CD8-positive, alpha-beta memory T cell (primary cell): ENCODE data around the gene NKAIN2. TPM values are rescaled to one million over a fixed set of nuclear protein-coding genes. Genes with fewer than 3 reads are reported as not detected.
"Not testable (repeated sequence)": the region's sequence is repeated elsewhere in the genome, so short reads cannot be mapped to it uniquely, and the experiment has no call there.

Source experiments
- CTCF ChIA-PET: fragments of 350-600 bp; sonication (Branson Sonifier 250); formaldehyde crosslinking; loops from one replicate; lab custom pipeline; 2021; ENCODE audit warnings: antibody characterized with exemption; lab: Charles Lee
- POLR2A ChIA-PET: fragments of 350-600 bp; sonication (Branson Sonifier 250); formaldehyde crosslinking; loops from one replicate; lab custom pipeline; 2021; ENCODE audit warnings: antibody characterized with exemption; lab: Charles Lee
- DNase-seq, 5 donors: peaks; one replicate each; pipeline versions ENCODE4 v3.0.0 to v3.0.0-alpha.2; 2020 to 2022; ENCODE audit warnings: mixed read lengths in 1 of 5
- H3K27ac ChIP-seq: one replicate; pipeline ENCODE4 v1.7.0; 2013; ENCODE audit warnings: low read depth, mild to moderate bottlenecking, low read length, moderate library complexity
- H3K27me3 ChIP-seq: 2 replicates; pipeline ENCODE4 v1.7.0; 2013; ENCODE audit warnings: low read length, mild to moderate bottlenecking; ENCODE audit not compliant: insufficient read depth, poor library complexity, severe bottlenecking
- H3K36me3 ChIP-seq: 2 replicates; pipeline ENCODE4 v1.7.0; 2013; ENCODE audit warnings: mild to moderate bottlenecking, low read length, moderate library complexity; ENCODE audit not compliant: insufficient read depth
- H3K4me1 ChIP-seq: 2 replicates; pipeline ENCODE4 v1.7.0; 2013; ENCODE audit warnings: mild to moderate bottlenecking, low read length, moderate library complexity; ENCODE audit not compliant: insufficient read depth
- H3K4me3 ChIP-seq: 2 replicates; pipeline ENCODE4 v1.7.0; 2013; ENCODE audit warnings: mild to moderate bottlenecking, low read length
- H3K9me3 ChIP-seq: 2 replicates; pipeline ENCODE4 v1.7.0; 2013; ENCODE audit warnings: mild to moderate bottlenecking, low read length
- H3K27ac Mint-ChIP-seq, 8 donors: one replicate each; pipeline ENCODE4 v1.8.0; 2020 to 2021; ENCODE audit warnings: mixed read lengths in 8 of 8, mild to moderate bottlenecking in 6 of 8, inconsistent platforms in 3 of 8, moderate library complexity in 3 of 8
- H3K27me3 Mint-ChIP-seq, 2 donors: one replicate each; pipeline ENCODE4 v1.8.0; 2020 to 2021; ENCODE audit warnings: mixed read lengths in 2 of 2, mild to moderate bottlenecking in 1 of 2, moderate library complexity in 1 of 2
- H3K36me3 Mint-ChIP-seq, 3 donors: one replicate each; pipeline ENCODE4 v1.8.0; 2020 to 2021; ENCODE audit warnings: mixed read lengths in 3 of 3, inconsistent platforms in 1 of 3, mild to moderate bottlenecking in 1 of 3
- H3K4me1 Mint-ChIP-seq, 3 donors: one replicate each; pipeline ENCODE4 v1.8.0; 2020 to 2021; ENCODE audit warnings: mixed read lengths in 3 of 3, inconsistent platforms in 1 of 3, mild to moderate bottlenecking in 1 of 3
- H3K4me3 Mint-ChIP-seq, 7 donors: one replicate each; pipeline ENCODE4 v1.8.0; 2020 to 2021; ENCODE audit warnings: mixed read lengths in 7 of 7, mild to moderate bottlenecking in 6 of 7, moderate library complexity in 4 of 7, inconsistent platforms in 2 of 7
- H3K9me3 Mint-ChIP-seq, 5 donors: one replicate each; pipeline ENCODE4 v1.8.0; 2020 to 2022; ENCODE audit warnings: mixed read lengths in 5 of 5, mild to moderate bottlenecking in 3 of 5, moderate library complexity in 2 of 5, inconsistent platforms in 1 of 5
- polyA plus RNA-seq: library from polyadenylated mRNA; unstranded; fragments of 300-500 nt; fragmentation: Illumina TruSeq; gene quantifications from one replicate; pipeline ENCODE4 v1.2.3, GENCODE V29; 2021
- total RNA-seq, 2 experiments: library from RNA; stranded (reverse); gene quantifications; one replicate each; pipeline ENCODE4 v1.2.3, GENCODE V29; 2021

NKAIN2 gene
- total and polyA plus RNA-seq, 3 experiments from 2014 or later: not detected

DNA sequence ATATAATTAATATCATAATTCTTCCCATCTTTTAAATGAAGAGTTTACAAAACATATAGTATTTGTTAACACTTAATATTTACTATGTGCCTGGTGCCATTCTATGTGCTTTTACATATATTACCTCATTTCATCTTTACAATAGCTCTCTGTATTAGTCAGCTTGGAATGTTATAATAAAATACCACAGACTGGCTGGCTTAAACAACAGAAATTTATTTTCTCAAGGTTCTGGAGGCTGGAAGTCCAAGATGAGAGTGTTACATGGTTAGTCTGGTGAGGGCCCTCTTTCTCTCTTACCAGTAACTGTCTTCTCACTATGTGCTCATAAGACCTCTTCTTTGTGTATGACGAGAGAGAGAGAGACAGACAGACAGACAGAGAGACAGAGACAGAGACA lies 110.2 kb downstream of the NKAIN2 start:
- Mint-ChIP-seq H3K27me3 (peaks cover 0 to 3% of the 10 kb centered on the region in 2 donors), H3K9me3 (peaks cover 2 to 9% (median 2%) of the 10 kb centered on the region in 5 donors), H3K4me1 (no peaks in the 10 kb centered on the region), H3K4me3 (no peak overlapping the region), H3K36me3 (peaks cover 0 to 2% (median 0%) of the 10 kb centered on the region in 3 donors), H3K27ac (no peak overlapping the region)
- no peak for DNase-seq
- Histone ChIP-seq H3K27me3 (no peaks in the 10 kb centered on the region), H3K36me3 (no peaks in the 10 kb centered on the region), H3K4me3 (no peak overlapping the region), H3K9me3 (no peaks in the 10 kb centered on the region), H3K4me1 (no peaks in the 10 kb centered on the region), H3K27ac (no peak overlapping the region)
- ChIA-PET CTCF (no interaction called here), POLR2A (no interaction called here)

DNA sequence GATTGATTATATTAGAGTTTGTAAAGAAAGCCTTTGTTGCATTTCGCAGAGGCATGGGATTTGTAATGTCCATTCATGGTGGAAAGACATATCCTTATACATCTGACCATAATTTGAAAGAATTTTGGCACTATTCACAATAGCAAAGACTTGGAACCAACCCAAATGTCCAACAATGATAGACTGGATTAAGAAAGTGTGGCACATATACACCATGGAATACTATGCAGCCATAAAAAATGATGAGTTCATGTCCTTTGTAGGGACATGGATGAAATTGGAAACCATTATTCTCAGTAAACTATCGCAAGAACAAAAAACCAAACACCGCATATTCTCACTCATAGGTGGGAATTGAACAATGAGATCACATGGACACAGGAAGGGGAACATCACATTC lies 119.7 kb downstream of the NKAIN2 start:
- H3K27me3 Mint-ChIP-seq, H3K27ac ChIP-seq, H3K27ac Mint-ChIP-seq, H3K4me1 ChIP-seq, H3K9me3 ChIP-seq, POLR2A ChIA-PET, H3K4me1 Mint-ChIP-seq, DNase-seq, CTCF ChIA-PET, H3K4me3 Mint-ChIP-seq, H3K36me3 Mint-ChIP-seq, H3K27me3 ChIP-seq, H3K4me3 ChIP-seq, H3K36me3 ChIP-seq: not testable (repeated sequence)
- H3K9me3 Mint-ChIP-seq: peaks cover 0 to 21% (median 6%) of the 10 kb centered on the region in 5 donors

DNA sequence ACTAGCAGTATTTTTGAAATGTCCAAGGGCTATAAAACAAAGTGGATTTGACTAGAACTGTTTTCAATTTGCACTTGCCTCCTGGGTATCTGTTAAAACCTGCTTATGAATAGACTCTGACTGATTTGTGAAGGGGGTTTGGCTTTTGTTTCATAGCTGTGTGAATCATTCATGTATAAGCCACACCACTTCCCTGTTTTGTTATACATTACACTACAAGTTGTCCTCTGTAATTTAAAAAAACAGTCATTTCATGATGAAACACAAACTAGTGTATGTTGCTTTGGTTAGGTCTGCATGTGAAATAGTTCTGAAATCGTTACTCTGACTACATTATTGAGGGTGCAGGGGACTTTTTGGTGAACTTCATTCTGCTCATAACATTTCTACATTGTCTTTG lies 121.7 kb downstream of the NKAIN2 start:
- Histone ChIP-seq H3K27ac (no peak overlapping the region), H3K27me3 (no peaks in the 10 kb centered on the region), H3K36me3 (no peaks in the 10 kb centered on the region), H3K4me3 (no peak overlapping the region), H3K9me3 (no peaks in the 10 kb centered on the region), H3K4me1 (no peaks in the 10 kb centered on the region)
- no peak for DNase-seq
- POLR2A ChIA-PET: no interaction called here
- no peak overlapping the region for H3K4me3 Mint-ChIP-seq
- H3K9me3 Mint-ChIP-seq: peaks cover 0 to 10% (median 6%) of the 10 kb centered on the region in 5 donors
- H3K27ac Mint-ChIP-seq: no peak overlapping the region
- CTCF ChIA-PET: no interaction called here
- no peaks in the 10 kb centered on the region for H3K4me1 Mint-ChIP-seq
- no peaks in the 10 kb centered on the region for H3K36me3 Mint-ChIP-seq
- no peaks in the 10 kb centered on the region for H3K27me3 Mint-ChIP-seq

DNA sequence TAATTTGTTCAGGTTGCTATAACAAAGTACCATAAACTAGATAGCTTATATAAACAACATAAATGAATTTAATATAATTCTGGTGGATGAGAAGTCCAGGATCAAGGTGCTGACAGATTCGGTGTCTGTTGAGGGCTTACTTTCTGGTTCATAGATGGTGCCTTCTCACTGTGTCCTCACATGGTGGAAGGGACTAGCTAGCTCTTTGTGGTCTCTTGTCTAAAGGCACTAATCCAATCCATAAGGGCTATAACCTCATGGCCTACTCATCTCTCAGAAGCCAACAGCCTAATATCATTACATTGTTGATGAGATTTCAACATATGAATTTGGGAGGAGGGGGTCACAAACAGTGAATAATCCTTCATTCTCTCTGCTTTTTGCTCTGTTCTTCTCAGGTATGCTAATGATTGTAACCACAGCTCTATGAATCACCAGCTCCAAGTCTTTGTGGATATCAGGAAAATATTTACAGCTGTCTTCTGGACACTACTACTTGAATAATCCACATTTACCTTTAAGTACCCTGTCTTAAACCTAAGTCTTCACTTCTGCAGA lies 122.3 kb downstream of the NKAIN2 start:
- no peaks in the 10 kb centered on the region for H3K27me3 ChIP-seq
- no peaks in the 10 kb centered on the region for H3K4me1 ChIP-seq
- no peak for DNase-seq
- no peak overlapping the region for H3K4me3 ChIP-seq
- Mint-ChIP-seq H3K27me3 (no peaks in the 10 kb centered on the region), H3K4me1 (no peaks in the 10 kb centered on the region), H3K36me3 (no peaks in the 10 kb centered on the region), H3K9me3 (peaks cover 0 to 9% (median 6%) of the 10 kb centered on the region in 5 donors), H3K27ac (no peak overlapping the region), H3K4me3 (no peak overlapping the region)
- no peaks in the 10 kb centered on the region for H3K9me3 ChIP-seq
- POLR2A ChIA-PET: no interaction called here
- CTCF ChIA-PET: no interaction called here
- H3K27ac ChIP-seq: no peak overlapping the region
- no peaks in the 10 kb centered on the region for H3K36me3 ChIP-seq

DNA sequence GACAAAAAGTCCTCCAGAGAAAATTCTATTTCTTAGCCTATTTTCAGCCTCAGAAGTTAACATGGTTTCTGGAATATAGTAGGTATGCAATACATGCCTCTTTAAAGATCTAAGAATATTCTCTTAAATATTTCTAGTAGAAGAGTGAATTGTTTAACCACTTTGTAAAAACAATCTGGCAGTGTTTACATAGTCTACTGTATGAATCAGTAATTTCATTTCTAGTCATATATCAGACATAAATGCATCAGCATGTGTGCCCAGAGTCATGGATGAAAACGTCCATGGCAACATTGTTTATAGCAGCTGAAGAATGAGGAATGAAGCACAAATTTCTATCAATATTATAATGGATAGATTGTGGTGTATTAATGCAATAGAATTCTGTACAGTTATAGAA lies 124.9 kb downstream of the NKAIN2 start:
- H3K27me3 Mint-ChIP-seq: no peaks in the 10 kb centered on the region
- H3K4me3 Mint-ChIP-seq: no peak overlapping the region
- Histone ChIP-seq H3K9me3 (no peaks in the 10 kb centered on the region), H3K4me3 (no peak overlapping the region), H3K27me3 (no peaks in the 10 kb centered on the region), H3K4me1 (no peaks in the 10 kb centered on the region), H3K36me3 (no peaks in the 10 kb centered on the region), H3K27ac (no peak overlapping the region)
- H3K9me3 Mint-ChIP-seq: peaks cover 0 to 6% (median 0%) of the 10 kb centered on the region in 5 donors
- ChIA-PET CTCF (no interaction called here), POLR2A (no interaction called here)
- H3K4me1 Mint-ChIP-seq: no peaks in the 10 kb centered on the region
- H3K27ac Mint-ChIP-seq: no peak overlapping the region
- H3K36me3 Mint-ChIP-seq: no peaks in the 10 kb centered on the region
- no peak for DNase-seq

DNA sequence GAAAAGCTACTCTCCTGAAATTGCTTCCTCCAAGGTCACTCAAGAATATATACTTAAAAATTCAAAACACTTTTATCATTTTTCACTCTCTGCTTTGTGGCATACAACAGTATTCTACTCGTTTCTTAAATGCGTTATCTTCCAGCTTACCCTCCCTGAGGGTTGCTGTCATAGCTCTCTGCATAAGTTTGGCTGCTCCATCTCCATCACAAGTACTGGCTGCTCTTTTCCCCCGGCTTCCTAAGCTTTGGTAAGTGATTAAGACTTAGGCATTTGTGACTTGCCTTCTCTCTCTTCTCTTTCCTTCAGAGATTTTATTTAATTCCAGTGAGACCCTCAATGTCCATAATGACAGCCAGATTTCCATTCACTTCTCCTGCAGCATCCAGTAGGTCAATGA lies 128.3 kb downstream of the NKAIN2 start:
- no peak overlapping the region for H3K27ac ChIP-seq
- H3K4me1 ChIP-seq: no peaks in the 10 kb centered on the region
- Mint-ChIP-seq H3K36me3 (no peaks in the 10 kb centered on the region), H3K27ac (no peak overlapping the region), H3K9me3 (peaks cover 0 to 2% (median 0%) of the 10 kb centered on the region in 5 donors), H3K4me1 (no peaks in the 10 kb centered on the region), H3K27me3 (no peaks in the 10 kb centered on the region), H3K4me3 (no peak overlapping the region)
- H3K9me3 ChIP-seq: no peaks in the 10 kb centered on the region
- no peak for DNase-seq
- H3K4me3 ChIP-seq: no peak overlapping the region
- H3K36me3 ChIP-seq: no peaks in the 10 kb centered on the region
- no peaks in the 10 kb centered on the region for H3K27me3 ChIP-seq
- POLR2A ChIA-PET: no interaction called here
- CTCF ChIA-PET: no interaction called here

GRCh38 chr6:123940551-123940950 lies 136.9 kb downstream of the NKAIN2 start:
- peaks cover 0 to 11% (median 2%) of the 10 kb centered on the region in 5 donors for H3K9me3 Mint-ChIP-seq
- no peaks in the 10 kb centered on the region for H3K36me3 Mint-ChIP-seq
- H3K27ac ChIP-seq: no peak overlapping the region
- H3K27me3 ChIP-seq: no peaks in the 10 kb centered on the region
- H3K4me1 Mint-ChIP-seq: no peaks in the 10 kb centered on the region
- no peak overlapping the region for H3K4me3 Mint-ChIP-seq
- no peaks in the 10 kb centered on the region for H3K9me3 ChIP-seq
- POLR2A ChIA-PET: no interaction called here
- H3K36me3 ChIP-seq: no peaks in the 10 kb centered on the region
- no peak overlapping the region for H3K27ac Mint-ChIP-seq
- no peaks in the 10 kb centered on the region for H3K27me3 Mint-ChIP-seq
- no peak overlapping the region for H3K4me3 ChIP-seq
- CTCF ChIA-PET: no interaction called here
- DNase-seq: no peak
- H3K4me1 ChIP-seq: no peaks in the 10 kb centered on the region

DNA sequence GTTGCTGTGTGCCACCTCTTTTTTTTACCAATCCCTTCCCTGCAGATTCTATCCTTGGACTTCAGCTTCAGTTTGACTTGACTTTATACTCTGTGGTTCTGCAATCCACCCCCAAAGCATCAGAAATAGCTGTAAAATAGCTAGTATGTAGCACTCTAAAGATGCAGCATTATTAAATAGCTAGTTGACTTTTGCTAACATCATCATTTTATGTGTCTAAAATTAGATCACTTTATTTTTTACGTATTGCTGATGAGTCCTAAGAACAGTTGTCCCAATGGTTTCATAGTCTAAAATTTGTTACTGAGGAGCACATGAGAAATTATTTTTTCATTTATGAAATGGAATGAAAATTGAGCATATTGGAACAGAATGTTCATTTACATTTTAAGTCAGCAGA lies 138.2 kb downstream of the NKAIN2 start:
- Histone ChIP-seq H3K27ac (no peak overlapping the region), H3K27me3 (no peaks in the 10 kb centered on the region), H3K36me3 (no peaks in the 10 kb centered on the region), H3K9me3 (no peaks in the 10 kb centered on the region), H3K4me3 (no peak overlapping the region), H3K4me1 (no peaks in the 10 kb centered on the region)
- no peak overlapping the region for H3K4me3 Mint-ChIP-seq
- no peaks in the 10 kb centered on the region for H3K4me1 Mint-ChIP-seq
- CTCF ChIA-PET: no interaction called here
- no peak overlapping the region for H3K27ac Mint-ChIP-seq
- POLR2A ChIA-PET: no interaction called here
- H3K36me3 Mint-ChIP-seq: no peaks in the 10 kb centered on the region
- H3K27me3 Mint-ChIP-seq: no peaks in the 10 kb centered on the region
- H3K9me3 Mint-ChIP-seq: peaks cover 0 to 11% (median 2%) of the 10 kb centered on the region in 5 donors
- no peak for DNase-seq

GRCh38 chr6:123945386-123945785 lies 141.7 kb downstream of the NKAIN2 start:
- no peaks in the 10 kb centered on the region for H3K36me3 Mint-ChIP-seq
- CTCF ChIA-PET: no interaction called here
- H3K4me1 Mint-ChIP-seq: no peaks in the 10 kb centered on the region
- Histone ChIP-seq H3K4me1 (no peaks in the 10 kb centered on the region), H3K9me3 (no peaks in the 10 kb centered on the region), H3K4me3 (no peak overlapping the region), H3K27ac (no peak overlapping the region), H3K27me3 (no peaks in the 10 kb centered on the region), H3K36me3 (no peaks in the 10 kb centered on the region)
- H3K27me3 Mint-ChIP-seq: no peaks in the 10 kb centered on the region
- no peak for DNase-seq
- no peak overlapping the region for H3K4me3 Mint-ChIP-seq
- H3K9me3 Mint-ChIP-seq: peaks cover 3 to 13% (median 4%) of the 10 kb centered on the region in 5 donors
- POLR2A ChIA-PET: no interaction called here
- no peak overlapping the region for H3K27ac Mint-ChIP-seq
